Stimulated activated CD8-positive, alpha-beta memory T cell treated with anti-CD3 and anti-CD28 coated beads, Interleukin-4, amount 100 ng/mL, for 1 hour (primary cell): ENCODE measurements around the gene UNK.

ENCODE experiments used
- DNase-seq, 2 donors: peaks; one replicate each; pipeline ENCODE4 v3.0.0-alpha.2; 2020; ENCODE audit warnings: low read depth in 2 of 2, low spot score in 1 of 2

UNK gene

GRCh38 chr17:75832164-75832651 lies 47.6 kb downstream of the UNK start:
- no peak for DNase-seq

GRCh38 chr17:75832652-75833400 lies 48.2 kb downstream of the UNK start:
- no peak for DNase-seq

GRCh38 chr17:75834279-75834920 lies 49.8 kb downstream of the UNK start:
- DNase-seq, result no peak

- no peak for DNase-seq
Measured at GRCh38 chr17:75834928-75835653, 50.5 kb downstream of the UNK start.

- DNase-seq, result no peak
Measured at GRCh38 chr17:75835654-75835987, 51.0 kb downstream of the UNK start.

- DNase-seq, result no peak
Measured at GRCh38 chr17:75836605-75837004, 52.0 kb downstream of the UNK start.

- DNase-seq, result no peak
Measured at GRCh38 chr17:75837899-75838298, 53.3 kb downstream of the UNK start.

GRCh38 chr17:75838410-75838809 lies 53.8 kb downstream of the UNK start:
- no peak for DNase-seq

- no peak for DNase-seq
Measured at GRCh38 chr17:75839942-75840798, 55.6 kb downstream of the UNK start.

GRCh38 chr17:75840799-75841164 lies 56.2 kb downstream of the UNK start:
- DNase-seq, result no peak

GRCh38 chr17:75842411-75842810 lies 57.8 kb downstream of the UNK start:
- DNase-seq, result no peak

GRCh38 chr17:75842963-75843576 lies 58.5 kb downstream of the UNK start:
- no peak for DNase-seq

GRCh38 chr17:75843577-75844529 lies 59.2 kb downstream of the UNK start, which contains the start of gene UNC13D:
Gene UNC13D, minus strand, starts transcription at chr17:75844404. Its CDS starts 67 bp downstream, at chr17:75844337.
- DNase-seq, result no peak

- no peak for DNase-seq
Measured at GRCh38 chr17:75844530-75845057, 60.0 kb downstream of the UNK start.

GRCh38 chr17:75845058-75845711 lies 60.6 kb downstream of the UNK start:
- no peak for DNase-seq

- no peak for DNase-seq
Measured at GRCh38 chr17:75845933-75846691, 61.5 kb downstream of the UNK start.

GRCh38 chr17:75846692-75847613 lies 62.3 kb downstream of the UNK start:
- DNase-seq, result no peak
